Adrenal gland (tissue), 5 donors: ENCODE results near the gene GLDC.

Source experiments
- CTCF ChIP-seq, 6 experiments: fragments of 450-650 bp in 4 of 6; fragments of 200-600 bp in 2 of 6; sonication (generic) in 1 of 6; IDR thresholded peaks; 1 replicate in 5 of 6; 2 replicates in 1 of 6; pipeline versions ENCODE4 v1.5.1 to v1.8.0; 2016 to 2021; ENCODE audit warnings: antibody characterized with exemption in 6 of 6, mild to moderate bottlenecking in 2 of 6, moderate library complexity in 1 of 6
- POLR2A ChIP-seq, 2 donors: fragments of 450-650 bp; IDR thresholded peaks; one replicate each; pipeline ENCODE4 v1.6.1; 2017; ENCODE audit warnings: antibody characterized with exemption in 2 of 2, mild to moderate bottlenecking in 2 of 2, moderate library complexity in 1 of 2
- donor health status: DM: no; HTN: no; CAD: no.

GRCh38 chr9:6600006-6600405, 45.5 kb downstream of the GLDC start:
- TF ChIP-seq CTCF (IDR thresholded peaks at IDR 0.05): no peak
- TF ChIP-seq POLR2A (IDR thresholded peaks at IDR 0.05): no peak
